HG03378 (cell line): ENCODE measurements around the gene HOXD9.

Source experiments
- ATAC-seq: cut with Tn5 transposase; IDR thresholded peaks from one replicate; pipeline ENCODE4 v1.9.1; 2021; ENCODE audit warnings: mild to moderate bottlenecking, moderate library complexity; ENCODE audit not compliant: unreplicated experiment

The HOXD9 gene

DNA sequence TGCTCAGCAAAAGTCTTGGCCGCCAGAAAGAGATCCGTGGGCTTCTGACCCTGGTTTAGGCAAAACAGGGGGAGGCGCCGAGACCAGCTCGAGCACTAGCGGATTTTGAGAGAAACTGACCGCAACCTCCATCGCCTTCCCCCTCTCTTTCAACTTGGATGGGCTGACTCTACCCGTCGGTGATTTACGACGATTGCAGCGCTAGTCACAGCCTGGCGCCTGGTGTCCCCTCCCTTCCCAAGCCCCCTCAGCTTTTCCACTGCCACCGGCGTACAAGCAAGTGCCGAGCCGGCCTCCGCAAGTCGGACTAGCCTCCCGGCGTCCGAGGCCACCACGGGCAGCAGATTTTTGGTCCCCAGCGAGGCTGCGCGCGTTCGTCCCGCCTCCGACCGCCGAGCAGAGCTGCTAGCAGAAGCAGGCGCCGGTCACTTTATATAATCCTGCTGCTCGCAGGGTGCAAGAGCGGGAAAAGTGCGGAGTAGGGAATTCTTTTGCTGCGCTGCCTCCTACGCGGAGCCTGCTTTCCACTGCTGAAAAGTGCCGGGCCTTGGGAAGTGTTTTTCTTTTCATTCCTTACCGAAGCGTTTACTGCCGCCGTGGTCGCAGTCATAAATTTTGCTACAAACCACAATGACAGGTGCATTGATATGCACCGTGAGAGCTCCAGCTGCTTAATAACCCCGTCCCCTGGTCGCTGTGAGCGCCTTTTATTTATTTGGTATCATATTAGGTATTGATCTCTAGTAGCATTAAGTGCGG is 42.3 kb downstream of the HOXD9 start:
- ATAC-seq: no peak

DNA sequence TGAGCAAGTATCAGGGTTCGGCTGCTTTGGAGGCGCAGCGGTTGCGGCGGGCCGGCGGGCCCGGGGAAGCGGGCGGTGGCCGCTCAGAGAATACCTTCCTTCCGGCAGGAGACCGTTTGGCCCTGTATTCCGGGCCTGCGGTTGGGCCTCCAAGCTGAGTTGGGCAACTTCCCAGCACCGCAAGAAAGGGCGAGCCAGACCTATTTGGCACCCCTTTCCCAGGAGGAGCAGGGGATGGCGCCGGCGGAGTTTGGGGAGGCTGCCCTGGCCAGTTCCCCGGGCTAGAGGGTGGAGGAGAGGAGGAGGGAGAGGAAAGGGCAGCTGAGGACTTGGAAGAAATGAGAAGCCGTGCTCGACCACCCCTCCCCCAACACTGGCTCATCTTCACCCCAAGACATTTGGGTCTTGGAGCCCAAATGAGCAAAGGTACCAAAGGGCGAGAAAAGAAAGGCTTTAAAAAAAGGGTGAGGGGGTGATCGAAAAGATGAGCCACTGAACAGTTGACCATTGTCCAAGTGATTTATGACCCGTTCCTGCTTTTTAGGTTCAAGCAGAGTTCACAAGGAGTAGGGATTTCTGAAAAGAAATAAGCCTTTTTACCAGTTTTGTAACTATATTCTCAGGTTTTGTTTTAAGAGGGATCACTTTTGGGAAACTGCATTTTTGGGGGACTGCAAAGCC is 43.0 kb downstream of the HOXD9 start:
- ATAC-seq: no peak

DNA sequence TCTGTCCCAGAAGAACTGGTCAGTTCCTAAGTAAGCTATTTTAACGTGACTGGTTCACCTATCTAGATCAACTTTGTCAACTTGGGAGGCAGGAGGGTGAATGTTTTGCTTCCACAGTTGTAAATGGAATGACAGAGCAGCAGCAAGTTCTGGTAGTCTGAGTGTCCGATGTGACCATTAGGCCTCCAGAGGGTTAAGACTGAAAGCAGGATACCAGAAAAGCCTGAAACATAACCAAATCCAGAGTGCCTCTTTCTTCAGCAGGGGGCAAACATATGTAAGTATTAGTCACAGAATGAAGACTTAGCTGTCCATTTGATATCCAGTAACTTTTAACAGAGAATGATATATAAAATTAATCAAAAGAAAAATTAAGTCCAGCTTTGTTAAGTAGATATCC is 43.8 kb downstream of the HOXD9 start:
- ATAC-seq: no peak

DNA sequence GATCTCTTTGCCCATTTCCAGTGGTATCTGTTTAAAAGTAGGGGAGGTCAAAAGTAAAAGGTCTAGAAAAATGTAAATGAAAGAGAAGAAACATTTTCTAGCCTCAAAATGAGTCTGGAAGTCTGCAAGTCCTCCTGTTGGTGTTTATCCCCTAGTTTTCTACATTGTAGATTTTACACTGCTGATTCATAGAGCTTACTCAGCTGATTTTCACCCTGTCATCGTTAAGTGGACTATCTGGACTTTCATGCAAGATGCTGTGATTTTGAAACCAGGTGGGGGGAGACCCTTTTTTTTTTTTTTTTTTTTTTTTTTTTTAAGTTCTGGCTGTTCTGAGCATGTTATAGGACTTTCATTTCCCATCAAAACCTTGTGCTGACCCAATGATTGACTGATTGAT is 44.9 kb downstream of the HOXD9 start:
- no peak for ATAC-seq

DNA sequence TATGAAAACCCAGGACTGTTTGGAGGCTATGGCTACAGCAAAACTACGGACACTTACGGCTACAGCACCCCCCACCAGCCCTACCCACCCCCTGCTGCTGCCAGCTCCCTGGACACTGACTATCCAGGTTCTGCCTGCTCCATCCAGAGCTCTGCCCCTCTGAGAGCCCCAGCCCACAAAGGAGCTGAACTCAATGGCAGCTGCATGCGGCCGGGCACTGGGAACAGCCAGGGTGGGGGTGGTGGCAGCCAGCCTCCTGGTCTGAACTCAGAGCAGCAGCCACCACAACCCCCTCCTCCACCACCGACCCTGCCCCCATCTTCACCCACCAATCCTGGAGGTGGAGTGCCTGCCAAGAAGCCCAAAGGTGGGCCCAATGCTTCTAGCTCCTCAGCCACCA is 46.7 kb downstream of the HOXD9 start:
- ATAC-seq: no peak

DNA sequence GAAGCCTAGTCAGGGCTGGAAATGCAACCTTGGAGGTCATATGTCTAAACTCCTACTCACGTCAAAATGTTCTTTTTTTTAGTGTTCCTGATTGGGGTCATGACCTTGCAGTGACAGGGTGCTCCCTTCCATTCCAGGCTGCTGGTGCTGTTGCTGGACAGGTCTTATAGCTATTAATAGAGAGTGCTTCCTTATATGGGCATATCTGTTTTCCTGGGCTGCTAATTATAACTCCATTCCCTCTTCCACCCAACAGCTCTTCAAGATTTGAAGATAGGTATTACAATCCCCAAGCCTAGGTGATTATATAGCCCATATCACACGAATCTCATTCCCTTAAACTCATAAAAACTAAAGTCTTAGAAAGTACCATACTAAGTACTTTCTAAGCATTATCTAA is 47.2 kb downstream of the HOXD9 start:
- ATAC-seq: no peak

DNA sequence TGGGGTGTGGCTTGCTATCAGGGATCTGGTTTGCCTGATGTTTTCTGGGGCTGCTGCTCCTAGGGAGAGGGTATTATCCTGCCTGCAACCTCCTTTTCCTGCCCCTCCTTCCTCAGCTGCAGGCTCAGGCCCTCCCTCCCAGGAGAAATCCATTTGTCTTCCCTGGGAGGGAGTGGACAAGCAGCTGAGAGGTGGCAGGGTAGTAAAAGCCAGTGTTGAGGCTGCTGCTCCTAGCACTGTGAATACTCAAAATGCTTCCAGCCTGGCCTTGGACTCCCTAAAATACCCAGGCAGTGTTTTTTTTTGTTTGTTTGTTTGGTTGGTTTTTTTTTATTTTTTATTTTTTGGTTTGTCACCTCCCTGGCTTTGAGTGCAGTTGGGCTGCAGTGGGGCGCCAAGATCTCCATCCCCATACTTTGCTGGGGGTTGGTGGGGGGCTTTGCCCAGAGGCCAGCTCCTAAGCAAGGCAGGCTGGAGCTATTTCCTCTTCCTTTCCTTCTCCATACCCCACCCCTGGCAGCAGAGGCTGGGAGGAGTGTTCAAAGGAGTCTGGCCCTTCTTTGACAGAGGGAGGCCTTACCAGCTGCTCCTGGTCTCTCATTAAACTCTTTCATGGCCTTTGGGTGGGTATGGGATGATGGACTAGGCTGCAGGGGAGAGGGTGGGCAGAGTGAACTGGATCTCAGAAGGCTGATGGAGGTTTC is 48.2 kb downstream of the HOXD9 start:
- no peak for ATAC-seq

DNA sequence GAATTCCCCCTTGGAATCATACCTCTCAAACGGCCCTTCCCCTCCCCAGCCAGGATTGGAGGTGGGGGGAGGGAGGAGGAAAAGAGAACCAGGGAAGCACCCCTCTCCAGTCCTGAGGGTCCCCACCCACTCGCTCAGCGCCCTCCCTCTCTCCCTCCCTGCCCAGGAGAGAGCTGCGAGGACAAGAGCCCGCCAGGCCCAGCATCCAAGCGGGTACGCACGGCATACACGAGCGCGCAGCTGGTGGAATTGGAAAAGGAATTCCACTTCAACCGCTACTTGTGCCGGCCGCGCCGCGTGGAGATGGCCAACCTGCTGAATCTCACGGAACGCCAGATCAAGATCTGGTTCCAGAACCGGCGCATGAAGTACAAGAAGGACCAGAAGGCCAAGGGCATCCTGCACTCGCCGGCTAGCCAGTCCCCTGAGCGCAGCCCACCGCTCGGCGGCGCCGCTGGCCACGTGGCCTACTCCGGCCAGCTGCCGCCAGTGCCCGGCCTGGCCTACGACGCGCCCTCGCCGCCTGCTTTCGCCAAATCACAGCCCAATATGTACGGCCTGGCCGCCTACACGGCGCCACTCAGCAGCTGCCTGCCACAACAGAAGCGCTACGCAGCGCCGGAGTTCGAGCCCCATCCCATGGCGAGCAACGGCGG is 49.0 kb downstream of the HOXD9 start:
- no peak for ATAC-seq

DNA sequence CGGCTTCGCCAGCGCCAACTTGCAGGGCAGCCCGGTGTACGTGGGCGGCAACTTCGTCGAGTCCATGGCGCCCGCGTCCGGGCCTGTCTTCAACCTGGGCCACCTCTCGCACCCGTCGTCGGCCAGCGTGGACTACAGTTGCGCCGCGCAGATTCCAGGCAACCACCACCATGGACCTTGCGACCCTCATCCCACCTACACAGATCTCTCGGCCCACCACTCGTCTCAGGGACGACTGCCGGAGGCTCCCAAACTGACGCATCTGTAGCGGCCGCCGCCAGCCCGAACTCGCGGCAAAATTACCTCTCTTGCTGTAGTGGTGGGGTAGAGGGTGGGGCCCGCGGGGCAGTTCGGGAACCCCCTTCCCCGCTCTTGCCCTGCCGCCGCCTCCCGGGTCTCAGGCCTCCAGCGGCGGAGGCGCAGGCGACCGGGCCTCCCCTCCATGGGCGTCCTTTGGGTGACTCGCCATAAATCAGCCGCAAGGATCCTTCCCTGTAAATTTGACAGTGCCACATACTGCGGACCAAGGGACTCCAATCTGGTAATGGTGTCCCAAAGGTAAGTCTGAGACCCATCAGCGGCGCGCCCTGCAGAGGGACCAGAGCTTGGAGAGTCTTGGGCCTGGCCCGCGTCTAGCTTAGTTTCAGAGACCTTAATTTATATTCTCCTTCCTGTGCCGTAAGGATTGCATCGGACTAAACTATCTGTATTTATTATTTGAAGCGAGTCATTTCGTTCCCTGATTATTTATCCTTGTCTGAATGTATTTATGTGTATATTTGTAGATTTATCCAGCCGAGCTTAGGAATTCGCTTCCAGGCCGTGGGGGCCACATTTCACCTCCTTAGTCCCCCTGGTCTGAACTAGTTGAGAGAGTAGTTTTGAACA is 49.7 kb downstream of the HOXD9 start:
- no peak for ATAC-seq

DNA sequence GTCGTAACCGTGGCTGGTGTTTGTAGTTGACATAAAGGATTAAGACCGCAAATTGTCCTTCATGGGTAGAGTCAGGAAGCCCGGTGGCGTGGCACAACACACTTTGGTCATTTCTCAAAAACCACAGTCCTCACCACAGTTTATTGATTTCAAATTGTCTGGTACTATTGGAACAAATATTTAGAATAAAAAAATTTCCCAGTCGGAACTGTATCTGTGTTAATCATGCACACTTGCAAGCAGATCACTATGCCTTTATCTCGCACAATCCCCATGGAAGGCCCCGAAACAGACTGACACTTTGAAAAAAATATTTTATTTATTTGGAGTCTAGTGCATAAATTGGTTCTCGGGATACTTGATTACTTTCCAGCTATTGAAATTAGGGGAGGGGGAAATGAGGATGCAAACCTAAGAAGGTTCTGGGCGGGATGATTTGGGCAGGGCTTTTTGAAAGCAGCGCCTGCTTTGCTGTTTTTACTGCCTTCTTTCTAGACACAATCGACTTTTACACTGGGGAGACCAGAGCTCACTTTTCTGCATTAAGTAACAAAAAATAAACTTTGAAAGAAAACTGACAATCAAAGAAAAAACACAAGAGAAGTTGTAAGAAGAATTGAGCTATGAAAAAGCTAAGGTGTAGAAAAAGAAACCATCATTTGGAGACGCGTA is 50.5 kb downstream of the HOXD9 start:
- no peak for ATAC-seq

DNA sequence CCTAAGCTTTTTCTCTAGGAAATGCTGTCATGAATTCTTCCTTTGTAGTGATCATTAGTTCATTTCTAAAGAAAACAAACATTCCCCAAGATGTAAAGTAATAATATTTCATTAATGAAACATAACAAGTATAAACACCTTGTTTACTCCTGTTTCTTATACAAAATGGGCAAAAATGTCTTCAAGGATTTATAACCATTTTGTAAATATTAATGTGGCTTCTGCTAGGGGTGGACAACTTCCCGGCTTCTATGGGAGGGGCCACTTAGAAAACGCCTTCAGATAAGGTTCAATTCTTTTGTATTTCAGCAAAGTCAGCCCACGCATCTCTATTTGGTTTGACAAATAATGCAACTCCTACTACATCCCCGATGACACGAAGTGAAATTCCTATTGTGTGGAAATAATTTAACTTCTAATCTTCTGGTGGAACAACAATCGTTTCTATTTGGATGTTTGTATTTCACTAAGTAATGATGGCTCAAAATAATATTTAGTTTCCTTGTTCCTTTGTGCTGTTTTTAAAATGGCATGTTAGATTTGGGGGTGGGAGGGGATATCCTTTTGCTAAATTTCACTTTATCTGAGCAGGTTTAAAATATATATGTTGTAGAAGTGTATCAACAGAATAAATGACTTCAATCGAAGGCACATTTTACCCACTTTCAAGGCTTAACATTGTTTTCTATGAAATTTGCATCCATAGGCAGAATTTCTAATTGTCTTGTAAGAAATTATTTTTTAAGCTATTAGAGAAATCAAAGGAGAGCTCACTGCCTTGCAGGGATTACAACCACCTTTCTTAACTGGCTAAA is 51.3 kb downstream of the HOXD9 start:
- ATAC-seq: no peak

DNA sequence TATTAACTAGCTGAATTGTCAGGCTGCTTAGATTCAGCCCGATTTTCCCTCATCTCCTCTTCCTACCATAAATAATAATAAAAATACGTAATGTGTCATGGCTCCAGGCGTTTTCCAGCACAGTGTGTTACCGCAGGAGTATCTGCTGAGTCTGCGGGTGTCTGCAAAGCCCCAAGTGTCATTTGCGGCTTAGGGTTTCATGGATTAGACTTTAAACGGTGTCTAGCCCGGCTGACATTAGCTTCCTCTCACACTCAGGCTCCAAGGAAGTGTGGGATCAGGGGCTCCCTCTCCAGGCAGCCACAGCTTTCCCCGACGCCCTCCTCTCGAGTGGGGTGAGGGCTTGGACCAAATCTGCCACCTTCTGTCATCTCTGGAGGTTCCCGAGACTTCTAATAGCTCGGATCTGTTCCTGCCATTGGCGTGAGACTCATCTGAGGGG is 51.9 kb downstream of the HOXD9 start:
- no peak for ATAC-seq
